ENCODE data around the gene LAIR2. TPM values are rescaled to one million over a fixed set of nuclear protein-coding genes. Genes with fewer than 3 reads are reported as not detected.

LAIR2 gene
- total and polyA plus RNA-seq, 10 of the 15 experiments (the other 5 are each of a cell fraction or from before 2014, with no cell fraction given), result not detected

- Histone ChIP-seq H3K27me3 (replicated peaks in 1 of 2; ENCODE audit: control insufficient read depth in 2 of 2, insufficient read depth in 2 of 2, low read length in 1 of 2) (no peaks in the 10 kb centered on the region), H3K36me3 (ENCODE audit: control insufficient read depth in 2 of 2, insufficient read depth in 2 of 2, low read length in 1 of 2) (no peaks in the 10 kb centered on the region), H3K4me1 (ENCODE audit: control insufficient read depth, insufficient read depth, low read length) (peaks cover 27% of the 10 kb centered on the region), H3K4me2 (ENCODE audit: control insufficient read depth, insufficient read depth) (peak overlapping the region; percentile 68), H3K9ac (ENCODE audit: control insufficient read depth, insufficient read depth, low read length) (peak overlapping the region; percentile 30; the same call in 1 of the 2 replicates), H4K20me1 (ENCODE audit: control insufficient read depth, insufficient read depth) (no peaks in the 10 kb centered on the region), H3K27ac (ENCODE audit: control insufficient read depth, insufficient read depth) (peak overlapping the region; percentile 33), H3K79me2 (ENCODE audit: control insufficient read depth, insufficient read depth, low read length) (no peaks in the 10 kb centered on the region), H3K4me3 (peak overlapping the region; percentile 48; the same call in 1 of the 2 replicates), H2AFZ (ENCODE audit: control insufficient read depth, low read depth, low read length) (peak overlapping the region; percentile 77), H3K9me3 (replicated peaks; ENCODE audit: control insufficient read depth, insufficient read depth, low read length) (no peaks in the 10 kb centered on the region)
- intact Hi-C loops (cut with micrococcal nuclease; ENCODE audit: unreplicated experiment), result loop anchor here (2.0 to 5.0 kb wide), 4 partner anchors 17 to 70 kb away; no protein-coding TSS in a partner anchor
- peak; percentile 40 for DNase-seq (ENCODE audit: low read depth, low spot score)
- 27% methylated on average over 22 of the region's 22 CpGs for WGBS (ENCODE audit: insufficient coverage, insufficient replicate concordance, low lambda C conversion rate, missing lambda C conversion rate)
- in situ Hi-C loops (cut with MboI), result no loop called here
- CTCF ChIA-PET, result interaction anchor here (1.1 to 1.9 kb wide), 7 partner anchors 21 to 122 kb away, joined by 3 to 9 read pairs (median 4); partner anchors contain the start of gene LILRA2
- ATAC-seq, result peak; percentile 87
- RAD21 ChIA-PET (ENCODE audit: unreplicated experiment), result interaction anchor here (0.8 to 1.9 kb wide), 5 partner anchors 33 to 102 kb away, joined by 3 to 17 read pairs (median 4); no protein-coding TSS in a partner anchor
- no TSS peak for BruUV-seq (replicated peaks)
- SMC1A ChIA-PET (ENCODE audit: uncharacterized antibody, unreplicated experiment), result interaction anchor here (0.7 to 2.4 kb wide), 10 partner anchors 17 to 122 kb away, joined by 3 to 19 read pairs (median 5); no protein-coding TSS in a partner anchor
- POLR2A ChIA-PET, result interaction anchor here (0.8 to 1.4 kb wide), 5 partner anchors 17 to 70 kb away, joined by 3 to 9 read pairs (median 3); no protein-coding TSS in a partner anchor
- FAIRE-seq, result peak; percentile 74
- TF ChIP-seq KDM1A (IDR thresholded peaks at IDR 0.05; ENCODE audit: borderline replicate concordance) (no peak), MTA3 (IDR thresholded peaks at IDR 0.05; ENCODE audit: borderline replicate concordance, low read length) (0 out of 2 replicates have a peak, but pooled peaks have one; percentile 19), HDGF (IDR thresholded peaks at IDR 0.05) (peak; percentile 67; the same call in 1 of the 2 replicates), CUX1 (IDR thresholded peaks at IDR 0.05; ENCODE audit: insufficient replicate concordance, low read depth, low read length) (peak; percentile 68), FOXM1 (IDR thresholded peaks at IDR 0.05; ENCODE audit: low read depth, low read length) (no peak), IRF5 (IDR thresholded peaks at IDR 0.05; ENCODE audit: borderline replicate concordance) (no peak), MYC (IDR thresholded peaks at IDR 0.05; ENCODE audit: insufficient read depth, insufficient read length, insufficient replicate concordance, low read length, severe bottlenecking) (no peak), NFXL1 (IDR thresholded peaks at IDR 0.05; ENCODE audit: borderline replicate concordance) (no peak), STAT1 (conservative IDR thresholded peaks at IDR 0.05) (no peak), GATAD2B (conservative IDR thresholded peaks at IDR 0.05; ENCODE audit: low read depth) (peak; percentile 93), PAX5 (IDR thresholded peaks at IDR 0.05; ENCODE audit: borderline replicate concordance, low read depth, low read length) (no peak; the same call in 1 of the 2 replicates), RAD51 (IDR thresholded peaks at IDR 0.05) (peak; percentile 88), BACH1 (IDR thresholded peaks at IDR 0.05; ENCODE audit: borderline replicate concordance) (no peak)
Observed at GRCh38 chr19:54551950-54552912, 49.6 kb downstream of the LAIR2 start.
